Measurements from ENCODE around the gene NET1.

- TF ChIP-seq CTCF (IDR thresholded peaks at IDR 0.05) (no peak), EP300 (IDR thresholded peaks at IDR 0.05) (no peak), POLR2AphosphoS5 (IDR thresholded peaks at IDR 0.05) (no peak), POLR2A (IDR thresholded peaks at IDR 0.05; ENCODE audit: low read depth) (no peak)
Observed at GRCh38 chr10:5400468-5401240, 11.7 kb upstream of the NET1 start.

Measured in esophagus muscularis mucosa (tissue), 4 donors.